HL-60/S4 treated with phorbol 12-myristate 13-acetate at 8.2 ng/mL for 4 days and 3 days (cell line): ENCODE results near the gene NKAIN4.

Source experiments
- in situ Hi-C: fragments of 300-500 bp; cut with MboI; formaldehyde crosslinking; loops from 2 replicates; pipeline ENCODE4 v1.15.0; 2022; ENCODE audit warnings: low sequenced_read_pairs

Gene NKAIN4

GRCh38 chr20:63198606-63199005, 55.7 kb downstream of the NKAIN4 start:
- in situ Hi-C loops, result no loop called here

- in situ Hi-C loops, result no loop called here
These were observed 57.3 kb downstream of the NKAIN4 start for GRCh38 chr20:63196768-63197470.

- in situ Hi-C loops, result no loop called here
These were observed 59.5 kb downstream of the NKAIN4 start for GRCh38 chr20:63194797-63195173.

GRCh38 chr20:63194007-63194796, 60.1 kb downstream of the NKAIN4 start:
- in situ Hi-C loops, result no loop called here

GRCh38 chr20:63192721-63193120, 61.5 kb downstream of the NKAIN4 start:
- in situ Hi-C loops, result no loop called here

- in situ Hi-C loops, result no loop called here
These were observed 62.9 kb downstream of the NKAIN4 start for GRCh38 chr20:63191400-63191799.

- in situ Hi-C loops, result no loop called here
These were observed 63.4 kb downstream of the NKAIN4 start for GRCh38 chr20:63190828-63191227.
